ENCODE data around the gene ACACA.

DNA sequence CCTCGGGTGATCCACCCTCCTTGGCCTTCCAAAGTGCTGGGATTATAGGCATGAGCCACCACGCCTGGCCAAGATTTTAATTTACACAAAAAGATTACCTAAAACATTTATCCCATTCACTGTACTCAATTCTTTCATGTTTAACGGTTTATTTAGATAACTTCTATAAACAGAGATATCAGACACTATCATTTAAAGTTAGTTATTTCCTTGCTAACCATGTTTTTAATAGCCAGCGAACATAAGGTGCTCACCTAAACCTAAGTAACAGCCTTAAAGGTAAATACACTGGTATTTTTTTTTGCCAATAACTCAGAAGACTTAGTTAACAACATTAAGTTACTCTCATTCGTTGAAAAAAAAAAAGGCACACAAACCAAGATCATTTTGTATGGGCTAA lies 112.9 kb downstream of the ACACA start:
- no peak for TF ChIP-seq ESRRG (CRISPR knock-in tag; IDR thresholded peaks at IDR 0.05)
- TF ChIP-seq, protein P1, sequence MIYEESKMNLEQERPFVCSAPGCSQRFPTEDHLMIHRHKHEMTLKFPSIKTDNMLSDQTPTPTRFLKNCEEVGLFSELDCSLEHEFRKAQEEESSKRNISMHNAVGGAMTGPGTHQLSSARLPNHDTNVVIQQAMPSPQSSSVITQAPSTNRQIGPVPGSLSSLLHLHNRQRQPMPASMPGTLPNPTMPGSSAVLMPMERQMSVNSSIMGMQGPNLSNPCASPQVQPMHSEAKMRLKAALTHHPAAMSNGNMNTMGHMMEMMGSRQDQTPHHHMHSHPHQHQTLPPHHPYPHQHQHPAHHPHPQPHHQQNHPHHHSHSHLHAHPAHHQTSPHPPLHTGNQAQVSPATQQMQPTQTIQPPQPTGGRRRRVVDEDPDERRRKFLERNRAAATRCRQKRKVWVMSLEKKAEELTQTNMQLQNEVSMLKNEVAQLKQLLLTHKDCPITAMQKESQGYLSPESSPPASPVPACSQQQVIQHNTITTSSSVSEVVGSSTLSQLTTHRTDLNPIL (CRISPR knock-in tag; IDR thresholded peaks at IDR 0.05; ENCODE audit: low read depth), result no peak
- TF ChIP-seq PATZ1 (CRISPR knock-in tag; IDR thresholded peaks at IDR 0.05; ENCODE audit: borderline replicate concordance), result no peak
- no peak for TF ChIP-seq TCF4 (CRISPR knock-in tag; IDR thresholded peaks at IDR 0.05; ENCODE audit: borderline replicate concordance)
